NB4 (cell line): Measurements from ENCODE around the gene ACTMAP.

Experiments used
- CTCF ChIP-seq: IDR thresholded peaks from one replicate; pipeline ENCODE4 v1.5.1; 2012; ENCODE audit warnings: low read depth, low read length
- MAX ChIP-seq: IDR thresholded peaks from 2 replicates; pipeline ENCODE4 v1.6.1; 2011; ENCODE audit warnings: low read depth, low read length
- MYC ChIP-seq: IDR thresholded peaks from 2 replicates; pipeline ENCODE4 v1.6.1; 2011; ENCODE audit warnings: low read depth, low read length
- POLR2A ChIP-seq: IDR thresholded peaks from 2 replicates; pipeline ENCODE4 v1.6.1; 2011; ENCODE audit warnings: mild to moderate bottlenecking; ENCODE audit not compliant: insufficient read length; ENCODE audit errors: extremely low read depth

GRCh38 chr19:40693896-40694295, 56.4 kb downstream of the ACTMAP start:
- TF ChIP-seq CTCF: no peak
- TF ChIP-seq POLR2A: no peak
- TF ChIP-seq MAX: no peak
- TF ChIP-seq MYC: no peak
